ENCODE measurements around the gene GNE. TPM values are rescaled to one million over a fixed set of nuclear protein-coding genes. Genes with fewer than 3 reads are reported as not detected.

Gene GNE
- total RNA-seq, 1 experiment from 2014 or later: 10.9 TPM

DNA sequence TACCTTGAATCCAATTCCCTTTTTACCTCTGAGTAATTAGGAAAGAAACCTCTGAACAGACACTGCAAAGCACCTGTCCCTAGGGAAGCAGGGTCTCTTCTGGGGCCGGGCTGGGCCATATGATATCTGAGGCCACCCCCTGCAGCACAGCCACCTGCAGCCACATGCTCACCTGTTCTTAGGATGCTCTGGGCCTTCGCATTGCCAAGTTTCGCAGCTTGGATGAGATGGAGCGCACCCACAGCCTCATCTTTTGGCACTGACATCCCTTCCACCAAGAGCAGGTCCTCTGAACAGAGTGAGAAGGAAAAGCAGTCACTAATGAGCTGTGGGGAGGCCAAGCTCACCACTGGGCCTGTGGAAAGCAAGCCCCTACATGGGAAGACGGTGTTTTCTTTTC, 40.2 kb downstream of the GNE start:
- Histone ChIP-seq H3K4me1 (ENCODE audit: insufficient read depth, low read length) (no peaks in the 10 kb centered on the region), H3K9ac (ENCODE audit: low read length) (no peak overlapping the region), H3K4me3 (ENCODE audit: low read length) (no peak overlapping the region), H2AFZ (ENCODE audit: low read length) (no peak overlapping the region), H4K20me1 (ENCODE audit: low read length) (no peaks in the 10 kb centered on the region), H3F3A (ENCODE audit: low read length, unreplicated experiment) (no peaks in the 10 kb centered on the region), H3K9me3 (ENCODE audit: low read length) (no peaks in the 10 kb centered on the region), H3K36me3 (ENCODE audit: low read depth, low read length) (peaks cover 12% of the 10 kb centered on the region), H3K27ac (ENCODE audit: low read length) (no peak overlapping the region), H3K27me3 (ENCODE audit: low read length) (no peaks in the 10 kb centered on the region), H3K4me2 (ENCODE audit: low read length) (no peak overlapping the region), H3K9me2 (replicated peaks; ENCODE audit: low read length) (no peaks in the 10 kb centered on the region), H3K79me2 (ENCODE audit: low read length) (no peaks in the 10 kb centered on the region)
- DNase-seq: no peak
- intact Hi-C loops (cut with micrococcal nuclease): no loop called here
- no peak for ATAC-seq
- ChIA-PET CTCF (no interaction called here), POLR2A (ENCODE audit: unreplicated experiment) (no interaction called here)
- TF ChIP-seq, protein P1, sequence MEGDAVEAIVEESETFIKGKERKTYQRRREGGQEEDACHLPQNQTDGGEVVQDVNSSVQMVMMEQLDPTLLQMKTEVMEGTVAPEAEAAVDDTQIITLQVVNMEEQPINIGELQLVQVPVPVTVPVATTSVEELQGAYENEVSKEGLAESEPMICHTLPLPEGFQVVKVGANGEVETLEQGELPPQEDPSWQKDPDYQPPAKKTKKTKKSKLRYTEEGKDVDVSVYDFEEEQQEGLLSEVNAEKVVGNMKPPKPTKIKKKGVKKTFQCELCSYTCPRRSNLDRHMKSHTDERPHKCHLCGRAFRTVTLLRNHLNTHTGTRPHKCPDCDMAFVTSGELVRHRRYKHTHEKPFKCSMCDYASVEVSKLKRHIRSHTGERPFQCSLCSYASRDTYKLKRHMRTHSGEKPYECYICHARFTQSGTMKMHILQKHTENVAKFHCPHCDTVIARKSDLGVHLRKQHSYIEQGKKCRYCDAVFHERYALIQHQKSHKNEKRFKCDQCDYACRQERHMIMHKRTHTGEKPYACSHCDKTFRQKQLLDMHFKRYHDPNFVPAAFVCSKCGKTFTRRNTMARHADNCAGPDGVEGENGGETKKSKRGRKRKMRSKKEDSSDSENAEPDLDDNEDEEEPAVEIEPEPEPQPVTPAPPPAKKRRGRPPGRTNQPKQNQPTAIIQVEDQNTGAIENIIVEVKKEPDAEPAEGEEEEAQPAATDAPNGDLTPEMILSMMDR (conservative IDR thresholded peaks at IDR 0.05; ENCODE audit: low read depth, low read length): no peak
- TF ChIP-seq EZH2 (IDR thresholded peaks at IDR 0.05; ENCODE audit: low read length, unreplicated experiment): no peak
- no peak for TF ChIP-seq EZH2phosphoT487 (IDR thresholded peaks at IDR 0.05; ENCODE audit: borderline replicate concordance, low read length)
- no TSS peak for BruUV-seq (replicated peaks)

DNA sequence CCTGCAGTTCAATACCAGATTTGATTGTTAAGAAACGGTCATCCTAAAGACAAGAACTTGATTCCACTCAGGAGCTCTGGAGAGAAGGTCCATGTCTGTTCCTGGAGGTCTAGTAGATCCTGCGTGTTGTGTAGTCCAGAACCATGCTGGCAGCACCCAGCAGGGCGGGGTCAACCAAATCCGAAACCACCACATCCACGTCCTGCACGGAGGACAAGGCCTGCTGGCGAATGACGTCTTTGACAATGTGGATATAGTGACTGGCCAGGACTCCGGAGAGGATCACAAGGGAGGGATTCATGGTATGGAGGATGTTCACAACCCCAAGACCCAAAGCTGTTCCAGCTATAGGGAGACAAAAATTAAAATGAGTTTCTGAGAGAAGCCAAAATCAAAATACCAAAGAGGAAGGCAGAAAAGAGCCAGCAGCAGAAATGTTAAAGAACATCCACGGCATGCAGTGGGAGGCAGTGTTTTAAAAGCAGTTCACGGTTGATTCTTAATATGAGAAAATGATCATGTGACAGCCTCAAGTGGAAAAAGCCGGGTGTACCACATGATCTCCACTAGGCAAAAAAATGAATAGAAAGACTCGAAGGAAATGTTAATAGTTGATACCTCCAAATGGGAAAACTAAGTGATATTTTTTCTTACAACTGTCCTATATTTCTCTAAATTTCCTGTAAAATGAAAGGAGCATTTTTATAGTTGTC, 40.8 kb downstream of the GNE start:
- Histone ChIP-seq H3K4me2 (ENCODE audit: low read length) (no peak overlapping the region), H3K4me1 (ENCODE audit: insufficient read depth, low read length) (no peaks in the 10 kb centered on the region), H4K20me1 (ENCODE audit: low read length) (no peaks in the 10 kb centered on the region), H3K27me3 (ENCODE audit: low read length) (no peaks in the 10 kb centered on the region), H3K36me3 (ENCODE audit: low read depth, low read length) (peaks cover 12% of the 10 kb centered on the region; the same call in 1 of the 2 replicates), H3K9ac (ENCODE audit: low read length) (no peak overlapping the region), H3K4me3 (ENCODE audit: low read length) (no peak overlapping the region), H2AFZ (ENCODE audit: low read length) (no peak overlapping the region), H3K9me2 (replicated peaks; ENCODE audit: low read length) (no peaks in the 10 kb centered on the region), H3K9me3 (ENCODE audit: low read length) (no peaks in the 10 kb centered on the region), H3K27ac (ENCODE audit: low read length) (no peak overlapping the region), H3K79me2 (ENCODE audit: low read length) (no peaks in the 10 kb centered on the region), H3F3A (ENCODE audit: low read length, unreplicated experiment) (no peaks in the 10 kb centered on the region)
- no peak for DNase-seq
- TF ChIP-seq, protein P1 (conservative IDR thresholded peaks at IDR 0.05; ENCODE audit: low read depth, low read length): no peak
- TF ChIP-seq EZH2phosphoT487 (IDR thresholded peaks at IDR 0.05; ENCODE audit: borderline replicate concordance, low read length) (no peak), EZH2 (IDR thresholded peaks at IDR 0.05; ENCODE audit: low read length, unreplicated experiment) (no peak)
- ChIA-PET CTCF (no interaction called here), POLR2A (ENCODE audit: unreplicated experiment) (no interaction called here)
- BruUV-seq (replicated peaks): no TSS peak
- no peak for ATAC-seq
- intact Hi-C loops (cut with micrococcal nuclease): no loop called here

DNA sequence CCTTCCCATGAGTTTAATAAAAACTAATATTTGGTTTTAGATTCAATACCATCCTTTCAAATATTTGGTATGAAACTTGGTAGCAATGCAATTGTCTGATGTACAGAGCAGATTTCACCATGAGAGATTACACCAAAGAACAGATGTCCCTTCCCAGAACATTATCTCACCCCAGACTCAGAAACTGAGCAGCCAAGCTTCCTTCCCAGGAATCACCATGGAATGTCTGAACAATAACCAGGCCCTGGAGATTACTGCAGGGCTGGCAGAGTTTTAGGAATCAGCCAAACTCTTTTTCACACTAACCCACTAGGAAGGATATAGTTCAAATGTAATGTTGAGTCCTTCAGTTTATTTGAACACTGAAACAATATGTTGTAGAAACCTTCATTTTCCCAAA, 43.7 kb downstream of the GNE start:
- Histone ChIP-seq H3K79me2 (ENCODE audit: low read length) (peaks cover 10% of the 10 kb centered on the region), H3K36me3 (ENCODE audit: low read depth, low read length) (peaks cover 28% of the 10 kb centered on the region)
- POLR2A ChIA-PET (ENCODE audit: unreplicated experiment): no interaction called here

More for the DNA sequence above, 43.7 kb downstream of the GNE start:
- H3K4me3 ChIP-seq (ENCODE audit: low read length): no peak overlapping the region
- DNase-seq: no peak
- no peak for ATAC-seq
- H3K9me3 ChIP-seq (ENCODE audit: low read length): no peaks in the 10 kb centered on the region
- CTCF ChIA-PET: no interaction called here
- TF ChIP-seq, protein P1 (conservative IDR thresholded peaks at IDR 0.05; ENCODE audit: low read depth, low read length): no peak
- no peak for TF ChIP-seq EZH2phosphoT487 (IDR thresholded peaks at IDR 0.05; ENCODE audit: borderline replicate concordance, low read length)
- no peak for TF ChIP-seq EZH2 (IDR thresholded peaks at IDR 0.05; ENCODE audit: low read length, unreplicated experiment)
- no peak overlapping the region for H3K9ac ChIP-seq (ENCODE audit: low read length)
- no peak overlapping the region for H2AFZ ChIP-seq (ENCODE audit: low read length)
- no peak overlapping the region for H3K4me2 ChIP-seq (ENCODE audit: low read length)
- H3K27me3 ChIP-seq (ENCODE audit: low read length): no peaks in the 10 kb centered on the region
- no peaks in the 10 kb centered on the region for H3K4me1 ChIP-seq (ENCODE audit: insufficient read depth, low read length)
- H3K9me2 ChIP-seq (replicated peaks; ENCODE audit: low read length): no peaks in the 10 kb centered on the region
- intact Hi-C loops (cut with micrococcal nuclease): no loop called here
- H4K20me1 ChIP-seq (ENCODE audit: low read length): no peaks in the 10 kb centered on the region
- H3F3A ChIP-seq (ENCODE audit: low read length, unreplicated experiment): no peaks in the 10 kb centered on the region
- no peak overlapping the region for H3K27ac ChIP-seq (ENCODE audit: low read length)
- no TSS peak for BruUV-seq (replicated peaks)

Data from PC-3 (cell line).